ENCODE results near the gene S100PBP.

S100PBP gene

GRCh38 chr1:32861904-32862695, 44.6 kb downstream of the S100PBP start:
- no peak overlapping the region for H3K27ac ChIP-seq
- DNase-seq (ENCODE audit: low spot score), result no peak
- TF ChIP-seq CTCF (IDR thresholded peaks at IDR 0.05), result no peak
- no peak overlapping the region for H3K4me3 ChIP-seq

- no peak overlapping the region for H3K27ac ChIP-seq
- H3K4me3 ChIP-seq, result no peak overlapping the region
- DNase-seq (ENCODE audit: low spot score), result no peak
- TF ChIP-seq CTCF (IDR thresholded peaks at IDR 0.05), result no peak
Measured at GRCh38 chr1:32863218-32863880, 45.9 kb downstream of the S100PBP start.

- Histone ChIP-seq H3K4me3 (no peak overlapping the region), H3K27ac (peak overlapping the region; percentile 49 to 65)
- no peak for DNase-seq (ENCODE audit: low spot score)
- TF ChIP-seq CTCF (IDR thresholded peaks at IDR 0.05), result no peak
Measured at GRCh38 chr1:32863881-32864245, 46.4 kb downstream of the S100PBP start.

- DNase-seq (ENCODE audit: low spot score), result no peak
- no peak for TF ChIP-seq CTCF (IDR thresholded peaks at IDR 0.05)
- peak overlapping the region; percentile 49 to 65 for H3K27ac ChIP-seq
- no peak overlapping the region for H3K4me3 ChIP-seq
Measured at GRCh38 chr1:32864375-32865019, 47.0 kb downstream of the S100PBP start.

- H3K27ac ChIP-seq, result peak overlapping the region in 1 of 2 donors; percentile 49
- TF ChIP-seq CTCF (IDR thresholded peaks at IDR 0.05), result no peak
Measured at GRCh38 chr1:32865639-32866405, 48.4 kb downstream of the S100PBP start.

GRCh38 chr1:32867151-32867550, 49.7 kb downstream of the S100PBP start:
- no peak for DNase-seq (ENCODE audit: low spot score)
- TF ChIP-seq CTCF (IDR thresholded peaks at IDR 0.05), result no peak
- H3K4me3 ChIP-seq, result no peak overlapping the region
- no peak overlapping the region for H3K27ac ChIP-seq

More at GRCh38 chr1:32865639-32866405, 48.4 kb downstream of the S100PBP start:
- H3K4me3 ChIP-seq, result no peak overlapping the region
- DNase-seq (ENCODE audit: low spot score), result no peak

All from coronary artery (tissue), 2 donors.